GM12872 (cell line): ENCODE results near the gene CHRND.

Experiments
- CTCF ChIP-seq: IDR thresholded peaks from 3 replicates; pipeline ENCODE4 v1.5.1; 2011; ENCODE audit warnings: low read depth, mild to moderate bottlenecking, low read length, moderate library complexity; ENCODE audit not compliant: insufficient read depth

Gene CHRND

GRCh38 chr2:232512602-232513001, 13.4 kb upstream of the CHRND start:
- TF ChIP-seq CTCF, result no peak

GRCh38 chr2:232513353-232513752, 12.6 kb upstream of the CHRND start:
- TF ChIP-seq CTCF, result no peak

- no peak for TF ChIP-seq CTCF
Observed at GRCh38 chr2:232515639-232516038, 10.3 kb upstream of the CHRND start.

GRCh38 chr2:232516551-232516950, 9.4 kb upstream of the CHRND start:
- TF ChIP-seq CTCF, result no peak

GRCh38 chr2:232518844-232519243, 7.1 kb upstream of the CHRND start:
- TF ChIP-seq CTCF, result no peak

GRCh38 chr2:232519581-232520438, 6.2 kb upstream of the CHRND start, which contains the start of gene PRSS56:
TSS of gene PRSS56 (plus strand) at chr2:232520388. CDS start at chr2:232520599, 211 bp downstream.
- TF ChIP-seq CTCF, result no peak

- no peak for TF ChIP-seq CTCF
Observed at GRCh38 chr2:232520489-232520888, 5.5 kb upstream of the CHRND start.
